Panc1 (cell line): ENCODE results near the gene ZBTB7C. TPM values are rescaled to one million over a fixed set of nuclear protein-coding genes. Genes with fewer than 3 reads are reported as not detected.

ENCODE experiments used
- ATAC-seq: fragments of 200-7000 bp; cut with Tn5 transposase; 2 replicates; pipeline ENCODE4 v1.9.1; 2020; ENCODE audit warnings: mild to moderate bottlenecking, moderate library complexity
- BruUV-seq: library from RNA; stranded (reverse); fragments of 400-500 nt; replicated peaks from 2 replicates; lab custom pipeline; 2021; lab: Mats Ljungman, UMichigan
- CTCF ChIA-PET: fragments of 300-600 bp; sonication (Branson Sonifier 250); formaldehyde crosslinking; loops from one replicate; lab custom pipeline; 2022; ENCODE audit warnings: antibody characterized with exemption; lab: Charles Lee
- POLR2A ChIA-PET: fragments of 300-600 bp; sonication (Branson Sonifier 250); formaldehyde crosslinking; loops from one replicate; lab custom pipeline; 2022; ENCODE audit warnings: antibody characterized with exemption; lab: Charles Lee
- DNase-seq: peaks from one replicate; pipeline ENCODE4 v3.0.0-alpha.2; 2010; ENCODE audit warnings: low read depth, low spot score
- H3K27ac ChIP-seq: 2 replicates; pipeline ENCODE4 v1.5.1; 2011; ENCODE audit warnings: mild to moderate bottlenecking, low read length, inconsistent platforms
- H3K27me3 ChIP-seq: fragments of 200-500 bp; sonication (Bioruptor generic); 2 replicates; pipeline ENCODE4 v1.6.0; 2014; ENCODE audit warnings: low read length, inconsistent platforms; ENCODE audit not compliant: control insufficient read depth, insufficient read depth
- H3K36me3 ChIP-seq: fragments of 200-500 bp; sonication (Bioruptor generic); 2 replicates; pipeline ENCODE4 v1.5.1; 2014; ENCODE audit warnings: inconsistent platforms, mild to moderate bottlenecking, low read length, moderate library complexity; ENCODE audit not compliant: control insufficient read depth, insufficient read depth
- H3K4me1 ChIP-seq: 2 replicates; pipeline ENCODE4 v1.5.1; 2011; ENCODE audit warnings: inconsistent platforms, mild to moderate bottlenecking, low read length, moderate library complexity; ENCODE audit not compliant: control insufficient read depth, insufficient read depth
- H3K4me3 ChIP-seq, 2 experiments: 2 replicates each; pipeline ENCODE4 v1.5.1; 2011 to 2012; ENCODE audit warnings: low read depth in 2 of 2, low read length in 2 of 2, mild to moderate bottlenecking in 2 of 2, inconsistent platforms in 1 of 2, moderate library complexity in 1 of 2
- H3K9me3 ChIP-seq: fragments of 200-500 bp; sonication (Bioruptor generic); 2 replicates; pipeline ENCODE4 v1.5.1; 2014; ENCODE audit warnings: low read depth, mild to moderate bottlenecking, inconsistent platforms, low read length, moderate library complexity; ENCODE audit not compliant: control insufficient read depth, insufficient read depth
- POLR2AphosphoS5 ChIP-seq: IDR thresholded peaks from 2 replicates; pipeline ENCODE4 v1.6.1; 2012; ENCODE audit warnings: mild to moderate bottlenecking, low read depth, low read length, moderate library complexity
- SIN3A ChIP-seq: IDR thresholded peaks from 2 replicates; pipeline ENCODE4 v1.6.1; 2012; ENCODE audit warnings: low read depth, mild to moderate bottlenecking, low read length, moderate library complexity, borderline replicate concordance; ENCODE audit not compliant: insufficient read depth
- TCF7L2 ChIP-seq: IDR thresholded peaks from 2 replicates; pipeline ENCODE4 v1.6.1; 2011; ENCODE audit warnings: mild to moderate bottlenecking, low read depth, low read length, inconsistent platforms
- in situ Hi-C: cut with HindIII; loops from 2 replicates; pipeline ENCODE4 v1.10.0; 2016; ENCODE audit warnings: low sequenced_read_pairs, low pct_unique_long_range_greater_than_20kb
- intact Hi-C: fragments of 100-400 bp; cut with micrococcal nuclease; formaldehyde crosslinking; loops from one replicate; pipeline ENCODE4 v1.10.0; 2022; ENCODE audit not compliant: unreplicated experiment
- total RNA-seq: library from RNA; stranded (reverse); gene quantifications from one replicate; pipeline ENCODE4 v1.2.1, GENCODE V29; 2021; ENCODE audit not compliant: unreplicated experiment
- TF ChIP-seq, protein P1 (sequence below): fragments of 450-650 bp; IDR thresholded peaks from 2 replicates; pipeline ENCODE4 v1.5.1; 2017; ENCODE audit warnings: mild to moderate bottlenecking
- TF ChIP-seq, protein P2 (sequence below), 2 experiments: IDR thresholded peaks; 2 replicates each; pipeline ENCODE4 v1.6.1; 2011 to 2012; ENCODE audit warnings: low read depth in 2 of 2, control low read depth in 1 of 2, low read length in 1 of 2, mild to moderate bottlenecking in 1 of 2, moderate library complexity in 1 of 2; ENCODE audit not compliant: insufficient read depth in 1 of 2

Gene ZBTB7C
- total RNA-seq, 1 experiment from 2014 or later: 0.03 TPM

DNA sequence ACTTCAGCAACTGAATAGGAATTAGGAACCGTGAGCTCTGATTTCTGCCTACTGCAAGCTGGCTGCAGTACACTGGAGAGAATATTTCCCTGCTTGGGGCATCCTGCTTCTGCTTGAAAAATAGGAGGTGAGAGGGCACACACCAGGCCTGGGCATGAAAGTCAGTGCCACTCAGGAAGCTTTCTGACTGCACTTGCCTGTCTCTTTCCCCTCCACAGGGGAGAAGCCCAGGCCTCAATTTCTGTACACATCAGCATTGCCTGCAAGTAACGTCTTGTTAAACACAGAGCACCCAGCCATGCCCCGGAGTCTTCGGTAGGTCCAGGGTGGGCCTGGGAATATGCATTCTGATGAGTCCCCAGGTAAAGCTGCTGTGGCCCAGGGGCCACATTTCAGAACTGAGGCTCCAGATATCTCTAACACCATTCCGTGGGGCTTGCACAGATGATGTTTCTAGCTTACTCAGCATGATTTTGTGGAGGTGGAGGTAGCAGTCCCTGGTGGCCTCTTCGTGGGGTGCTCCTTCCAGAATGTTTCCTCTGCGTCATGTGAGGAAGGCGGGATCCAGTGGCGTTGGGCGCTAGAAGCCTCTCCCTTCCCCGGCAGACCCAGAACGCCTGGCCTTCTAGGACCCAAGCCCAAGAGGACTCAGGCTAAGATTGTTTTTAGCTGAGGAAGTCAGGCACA, 114.1 kb downstream of the ZBTB7C start:
- no TSS peak for BruUV-seq
- intact Hi-C loops (no loop called here), in situ Hi-C loops (no loop called here)
- ChIA-PET POLR2A (interaction anchor here (0.7 kb wide), 1 partner anchor 553 kb away, joined by 11 read pairs; no protein-coding TSS in a partner anchor), CTCF (no interaction called here)
- no peak for TF ChIP-seq TCF7L2
- TF ChIP-seq, protein P1, sequence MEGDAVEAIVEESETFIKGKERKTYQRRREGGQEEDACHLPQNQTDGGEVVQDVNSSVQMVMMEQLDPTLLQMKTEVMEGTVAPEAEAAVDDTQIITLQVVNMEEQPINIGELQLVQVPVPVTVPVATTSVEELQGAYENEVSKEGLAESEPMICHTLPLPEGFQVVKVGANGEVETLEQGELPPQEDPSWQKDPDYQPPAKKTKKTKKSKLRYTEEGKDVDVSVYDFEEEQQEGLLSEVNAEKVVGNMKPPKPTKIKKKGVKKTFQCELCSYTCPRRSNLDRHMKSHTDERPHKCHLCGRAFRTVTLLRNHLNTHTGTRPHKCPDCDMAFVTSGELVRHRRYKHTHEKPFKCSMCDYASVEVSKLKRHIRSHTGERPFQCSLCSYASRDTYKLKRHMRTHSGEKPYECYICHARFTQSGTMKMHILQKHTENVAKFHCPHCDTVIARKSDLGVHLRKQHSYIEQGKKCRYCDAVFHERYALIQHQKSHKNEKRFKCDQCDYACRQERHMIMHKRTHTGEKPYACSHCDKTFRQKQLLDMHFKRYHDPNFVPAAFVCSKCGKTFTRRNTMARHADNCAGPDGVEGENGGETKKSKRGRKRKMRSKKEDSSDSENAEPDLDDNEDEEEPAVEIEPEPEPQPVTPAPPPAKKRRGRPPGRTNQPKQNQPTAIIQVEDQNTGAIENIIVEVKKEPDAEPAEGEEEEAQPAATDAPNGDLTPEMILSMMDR: no peak
- no peak for TF ChIP-seq SIN3A
- TF ChIP-seq POLR2AphosphoS5: no peak
- TF ChIP-seq, protein P2, sequence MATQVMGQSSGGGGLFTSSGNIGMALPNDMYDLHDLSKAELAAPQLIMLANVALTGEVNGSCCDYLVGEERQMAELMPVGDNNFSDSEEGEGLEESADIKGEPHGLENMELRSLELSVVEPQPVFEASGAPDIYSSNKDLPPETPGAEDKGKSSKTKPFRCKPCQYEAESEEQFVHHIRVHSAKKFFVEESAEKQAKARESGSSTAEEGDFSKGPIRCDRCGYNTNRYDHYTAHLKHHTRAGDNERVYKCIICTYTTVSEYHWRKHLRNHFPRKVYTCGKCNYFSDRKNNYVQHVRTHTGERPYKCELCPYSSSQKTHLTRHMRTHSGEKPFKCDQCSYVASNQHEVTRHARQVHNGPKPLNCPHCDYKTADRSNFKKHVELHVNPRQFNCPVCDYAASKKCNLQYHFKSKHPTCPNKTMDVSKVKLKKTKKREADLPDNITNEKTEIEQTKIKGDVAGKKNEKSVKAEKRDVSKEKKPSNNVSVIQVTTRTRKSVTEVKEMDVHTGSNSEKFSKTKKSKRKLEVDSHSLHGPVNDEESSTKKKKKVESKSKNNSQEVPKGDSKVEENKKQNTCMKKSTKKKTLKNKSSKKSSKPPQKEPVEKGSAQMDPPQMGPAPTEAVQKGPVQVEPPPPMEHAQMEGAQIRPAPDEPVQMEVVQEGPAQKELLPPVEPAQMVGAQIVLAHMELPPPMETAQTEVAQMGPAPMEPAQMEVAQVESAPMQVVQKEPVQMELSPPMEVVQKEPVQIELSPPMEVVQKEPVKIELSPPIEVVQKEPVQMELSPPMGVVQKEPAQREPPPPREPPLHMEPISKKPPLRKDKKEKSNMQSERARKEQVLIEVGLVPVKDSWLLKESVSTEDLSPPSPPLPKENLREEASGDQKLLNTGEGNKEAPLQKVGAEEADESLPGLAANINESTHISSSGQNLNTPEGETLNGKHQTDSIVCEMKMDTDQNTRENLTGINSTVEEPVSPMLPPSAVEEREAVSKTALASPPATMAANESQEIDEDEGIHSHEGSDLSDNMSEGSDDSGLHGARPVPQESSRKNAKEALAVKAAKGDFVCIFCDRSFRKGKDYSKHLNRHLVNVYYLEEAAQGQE (IDR thresholded peaks at IDR 0.05; ENCODE audit: insufficient read depth in 1 of 2, low read depth in 2 of 2, low read length in 1 of 2): no peak
- H3K36me3 ChIP-seq: no peaks in the 10 kb centered on the region
- no peaks in the 10 kb centered on the region for H3K4me1 ChIP-seq
- no peak overlapping the region for H3K4me3 ChIP-seq
- H3K9me3 ChIP-seq: no peaks in the 10 kb centered on the region
- DNase-seq: no peak
- no peaks in the 10 kb centered on the region; the same call in 1 of the 2 replicates for H3K27me3 ChIP-seq
- no peak overlapping the region for H3K27ac ChIP-seq
- no peak for ATAC-seq

DNA sequence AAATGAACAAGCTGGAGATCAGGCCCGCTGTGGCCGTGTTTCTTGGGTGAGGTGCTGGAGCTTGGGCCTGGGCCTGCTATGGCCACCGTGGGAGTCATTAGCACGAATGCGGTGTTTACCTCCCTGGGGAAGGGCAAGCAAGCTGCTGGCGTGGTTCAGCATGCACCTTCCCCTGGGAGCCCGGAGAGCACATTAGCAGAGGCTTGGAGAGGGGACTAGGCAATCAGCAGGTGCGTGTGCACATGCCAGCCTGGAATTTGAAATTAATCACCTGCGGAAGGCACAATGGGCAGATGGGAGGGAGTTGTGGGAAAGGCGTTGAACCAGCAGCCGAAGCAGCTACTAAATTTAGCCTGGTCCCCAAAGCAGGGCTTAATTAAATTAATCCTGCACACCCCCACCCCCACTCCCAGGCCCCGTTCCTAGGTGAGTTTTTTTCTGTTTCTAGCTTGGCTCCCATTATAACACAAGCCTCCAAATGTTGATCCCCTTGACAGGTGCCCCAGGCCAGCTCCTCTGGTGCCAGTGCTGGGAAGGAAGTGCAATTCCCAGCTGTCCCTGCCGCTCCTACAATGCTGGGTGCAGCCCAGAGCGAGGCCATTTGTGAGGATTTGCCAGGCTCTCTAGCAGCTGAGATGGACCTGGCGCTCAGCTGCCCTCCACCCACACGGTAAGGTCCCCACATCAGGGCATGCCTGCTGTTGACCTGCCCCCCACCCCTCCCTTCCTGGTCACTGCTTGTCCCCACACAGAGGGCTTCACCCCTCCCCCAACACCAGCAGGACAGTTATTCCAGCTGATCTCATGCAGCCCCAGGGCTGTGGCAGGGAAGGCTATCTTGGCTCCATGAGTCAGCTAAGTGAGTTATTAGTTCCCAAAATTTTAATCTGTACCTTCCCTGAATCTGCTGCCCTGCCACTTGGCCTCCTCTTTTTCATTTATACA, 115.0 kb downstream of the ZBTB7C start:
- H3K4me1 ChIP-seq: no peaks in the 10 kb centered on the region
- no peaks in the 10 kb centered on the region for H3K9me3 ChIP-seq
- in situ Hi-C loops: no loop called here
- H3K27ac ChIP-seq: no peak overlapping the region
- intact Hi-C loops: no loop called here
- H3K4me3 ChIP-seq: no peak overlapping the region
- H3K36me3 ChIP-seq: no peaks in the 10 kb centered on the region
- ATAC-seq: no peak
- TF ChIP-seq, protein P1: no peak
- ChIA-PET POLR2A (interaction anchor here (0.7 kb wide), 1 partner anchor 554 kb away, joined by 11 read pairs; no protein-coding TSS in a partner anchor), CTCF (no interaction called here)
- DNase-seq: no peak
- no peaks in the 10 kb centered on the region; the same call in 1 of the 2 replicates for H3K27me3 ChIP-seq
- no TSS peak for BruUV-seq
